Activated naive CD4-positive, alpha-beta T cell treated with anti-CD3 and anti-CD28 coated beads, Interleukin-2, amount 50 U/mL, for 24 hours (primary cell): ENCODE measurements around the gene SKAP2.

Experiments
- H3K27ac Mint-ChIP-seq: one replicate; pipeline ENCODE4 v1.8.0; 2021; ENCODE audit warnings: mild to moderate bottlenecking, mixed read lengths
- H3K27me3 Mint-ChIP-seq: one replicate; pipeline ENCODE4 v1.8.0; 2021; ENCODE audit warnings: mixed read lengths
- H3K36me3 Mint-ChIP-seq: one replicate; pipeline ENCODE4 v1.8.0; 2021; ENCODE audit warnings: mixed read lengths
- H3K4me1 Mint-ChIP-seq: one replicate; pipeline ENCODE4 v1.8.0; 2021; ENCODE audit warnings: mixed read lengths
- H3K4me3 Mint-ChIP-seq: one replicate; pipeline ENCODE4 v1.8.0; 2021; ENCODE audit warnings: mild to moderate bottlenecking, mixed read lengths
- H3K9me3 Mint-ChIP-seq: one replicate; pipeline ENCODE4 v1.8.0; 2021; ENCODE audit warnings: mixed read lengths

Gene SKAP2

DNA sequence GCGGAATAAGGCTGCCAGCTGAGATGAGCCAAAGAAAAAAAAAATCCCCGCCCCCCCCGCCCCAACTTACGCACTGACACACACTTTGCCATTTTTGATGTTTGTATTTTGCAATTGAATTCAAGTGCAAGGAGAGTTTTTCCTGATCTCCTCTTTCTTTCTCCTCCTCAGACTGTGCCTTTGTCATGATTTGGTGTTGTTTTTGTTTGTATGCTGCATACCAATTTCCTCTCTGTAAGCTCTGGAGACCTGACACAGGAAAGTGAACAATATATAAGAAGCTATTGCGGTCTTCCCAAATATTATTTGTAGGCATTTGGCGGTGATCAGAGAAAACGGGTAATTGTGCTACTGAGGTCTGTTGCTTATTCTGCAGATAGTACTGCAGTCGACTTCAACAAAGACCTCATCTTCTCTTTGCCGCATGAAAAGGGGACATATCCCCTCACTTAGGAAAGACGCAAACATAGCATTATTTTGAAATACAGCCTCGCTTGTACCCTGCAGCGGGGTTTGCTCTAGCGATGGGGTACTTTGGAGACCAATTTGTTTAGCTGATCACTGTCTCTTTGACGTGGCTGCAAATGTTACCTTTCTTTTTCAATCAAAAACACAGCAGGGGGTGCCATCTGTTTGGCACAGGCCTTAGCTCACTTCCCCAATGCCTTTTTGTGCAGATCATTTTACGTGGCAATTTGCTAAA lies 206.6 kb downstream of the SKAP2 start:
- Mint-ChIP-seq H3K9me3 (no peaks in the 10 kb centered on the region), H3K4me1 (no peaks in the 10 kb centered on the region), H3K4me3 (no peak overlapping the region), H3K36me3 (no peaks in the 10 kb centered on the region), H3K27me3 (peaks cover 5% of the 10 kb centered on the region), H3K27ac (no peak overlapping the region)

DNA sequence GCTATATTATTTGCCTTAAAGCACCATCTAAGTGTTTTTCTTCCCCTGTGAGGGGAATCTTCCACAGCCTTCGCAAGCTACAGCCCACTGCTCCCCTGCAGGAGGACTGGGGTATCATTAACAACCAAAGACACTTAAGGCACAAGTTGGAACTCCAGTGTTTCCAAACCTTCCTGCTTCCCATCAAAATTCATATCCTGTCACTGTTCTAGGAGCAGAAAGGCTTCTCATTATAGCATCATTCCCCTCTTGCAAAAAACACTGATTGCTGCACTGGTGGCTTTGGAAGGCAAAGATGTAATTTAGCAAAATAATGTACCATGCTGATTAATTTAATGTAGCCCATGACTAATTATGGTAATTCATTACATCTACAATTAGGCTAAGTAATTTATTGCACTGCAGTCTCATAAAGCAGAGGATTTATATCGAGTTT lies 207.2 kb downstream of the SKAP2 start:
- no peaks in the 10 kb centered on the region for H3K9me3 Mint-ChIP-seq
- H3K4me1 Mint-ChIP-seq = no peaks in the 10 kb centered on the region

GRCh38 chr7:26656735-26657134 lies 207.7 kb downstream of the SKAP2 start:
- Mint-ChIP-seq H3K27ac (no peak overlapping the region), H3K9me3 (no peaks in the 10 kb centered on the region), H3K27me3 (peaks cover 4% of the 10 kb centered on the region), H3K4me1 (no peaks in the 10 kb centered on the region), H3K36me3 (no peaks in the 10 kb centered on the region), H3K4me3 (no peak overlapping the region)

More for the DNA sequence above, 207.2 kb downstream of the SKAP2 start:
- no peak overlapping the region for H3K4me3 Mint-ChIP-seq
- peaks cover 4% of the 10 kb centered on the region for H3K27me3 Mint-ChIP-seq
- no peak overlapping the region for H3K27ac Mint-ChIP-seq
- no peaks in the 10 kb centered on the region for H3K36me3 Mint-ChIP-seq

- Mint-ChIP-seq H3K9me3 (no peaks in the 10 kb centered on the region), H3K4me1 (no peaks in the 10 kb centered on the region)
Observed at GRCh38 chr7:26655781-26656180, 208.6 kb downstream of the SKAP2 start.

DNA sequence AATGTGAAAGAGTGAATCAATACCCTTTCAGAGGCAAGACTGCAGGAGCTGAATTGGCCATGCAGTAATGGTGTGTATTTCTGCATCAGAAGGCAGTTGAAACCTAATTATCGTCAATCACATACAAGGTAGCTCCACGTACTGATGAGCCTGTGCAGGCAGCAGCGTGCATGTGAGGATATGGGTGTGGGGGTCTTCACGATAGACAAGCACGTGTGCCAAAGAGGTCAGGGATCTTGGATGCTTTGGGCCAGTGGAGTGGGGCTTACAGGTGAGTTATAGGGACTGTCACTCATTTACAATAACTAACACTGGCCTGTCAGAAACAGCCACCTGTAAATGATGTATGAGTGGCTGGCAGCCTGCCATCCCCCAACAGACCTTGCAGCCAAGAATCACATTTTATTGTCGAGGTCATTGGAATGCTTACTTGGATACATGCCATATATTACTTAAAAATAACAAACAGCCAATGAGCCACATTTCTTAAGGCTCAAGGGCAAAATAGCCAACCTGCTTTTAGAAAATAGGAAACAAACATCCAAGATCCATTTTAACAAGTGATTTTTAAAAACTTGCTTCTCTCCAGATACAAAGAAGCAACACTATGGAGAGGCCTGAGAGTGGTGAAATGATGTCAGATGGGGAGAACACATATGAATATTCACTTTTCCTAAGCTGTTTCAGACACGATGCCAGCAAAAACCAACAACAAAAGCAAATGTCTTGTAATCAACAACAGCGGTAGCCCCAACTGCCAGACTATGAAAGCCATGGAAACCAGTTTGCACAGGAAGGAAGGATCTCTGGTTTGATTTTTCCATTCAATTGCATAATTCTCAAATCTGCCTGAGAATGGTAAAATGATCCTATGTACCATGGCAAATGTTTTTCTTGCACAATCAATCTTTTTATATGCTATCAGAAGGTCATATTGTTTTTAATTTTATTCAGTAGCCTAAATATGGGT lies 210.7 kb downstream of the SKAP2 start:
- no peaks in the 10 kb centered on the region for H3K4me1 Mint-ChIP-seq
- H3K36me3 Mint-ChIP-seq = no peaks in the 10 kb centered on the region
- H3K9me3 Mint-ChIP-seq = no peaks in the 10 kb centered on the region
- peaks cover 4% of the 10 kb centered on the region for H3K27me3 Mint-ChIP-seq
- no peak overlapping the region for H3K4me3 Mint-ChIP-seq
- no peak overlapping the region for H3K27ac Mint-ChIP-seq

More at GRCh38 chr7:26655781-26656180, 208.6 kb downstream of the SKAP2 start:
- H3K27me3 Mint-ChIP-seq = peaks cover 6% of the 10 kb centered on the region
- H3K36me3 Mint-ChIP-seq = no peaks in the 10 kb centered on the region
- H3K4me3 Mint-ChIP-seq = no peak overlapping the region
- H3K27ac Mint-ChIP-seq = no peak overlapping the region

DNA sequence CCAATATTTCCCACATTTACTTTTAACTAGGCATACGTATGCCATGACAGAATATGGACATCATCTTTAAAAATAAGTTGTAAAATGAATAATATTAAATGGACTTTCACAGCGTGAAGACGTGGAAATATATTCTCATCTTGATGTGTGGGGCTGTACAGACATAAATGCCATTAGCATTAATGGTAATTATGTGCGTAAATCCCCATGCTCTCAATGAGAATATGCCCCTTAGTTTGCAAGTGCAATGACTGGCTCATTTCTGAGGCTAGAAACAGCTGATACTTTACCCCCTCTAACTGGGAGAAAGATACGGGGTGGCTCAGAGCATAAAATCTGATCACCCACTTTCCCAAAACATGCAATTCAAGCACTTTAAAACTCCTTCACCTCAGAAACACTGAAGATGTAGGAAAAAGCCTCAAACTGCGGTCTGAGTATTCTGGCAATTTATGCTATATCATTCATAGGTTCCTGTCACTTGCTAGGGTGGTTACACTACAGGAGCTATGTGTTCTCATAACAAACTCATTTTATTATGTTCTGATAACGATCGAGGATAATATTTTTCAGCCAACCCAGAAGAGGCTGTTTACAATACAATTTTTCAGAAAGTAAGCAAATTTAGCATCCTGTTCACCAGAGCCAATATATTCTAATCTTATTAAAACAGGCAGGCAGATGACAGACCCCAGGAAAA lies 211.8 kb downstream of the SKAP2 start:
- H3K27me3 Mint-ChIP-seq = peaks cover 4% of the 10 kb centered on the region

DNA sequence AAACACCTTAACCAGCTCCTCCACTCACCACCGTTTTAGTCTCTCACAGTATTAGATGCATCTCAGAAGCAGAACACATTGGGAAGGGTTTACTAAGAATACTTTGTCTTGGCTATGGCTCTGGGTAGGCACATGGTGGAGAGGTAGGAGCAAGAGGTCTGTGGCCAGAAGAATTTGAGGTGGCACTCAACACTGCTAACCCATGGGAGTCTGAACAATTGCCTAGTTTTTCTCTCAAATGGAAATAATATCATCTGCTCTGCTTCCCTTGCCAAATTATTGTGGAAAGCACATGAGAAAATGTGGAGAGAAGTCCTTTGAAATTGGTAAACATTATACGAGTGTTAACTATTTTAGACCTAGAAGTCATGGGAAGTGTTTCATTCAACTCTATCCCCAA lies 214.3 kb downstream of the SKAP2 start:
- Mint-ChIP-seq H3K9me3 (no peaks in the 10 kb centered on the region), H3K27me3 (peaks cover 2% of the 10 kb centered on the region), H3K4me3 (no peak overlapping the region), H3K36me3 (no peaks in the 10 kb centered on the region), H3K27ac (no peak overlapping the region), H3K4me1 (no peaks in the 10 kb centered on the region)

More for the DNA sequence above, 211.8 kb downstream of the SKAP2 start:
- H3K4me3 Mint-ChIP-seq = no peak overlapping the region
- H3K9me3 Mint-ChIP-seq = no peaks in the 10 kb centered on the region
- H3K27ac Mint-ChIP-seq = no peak overlapping the region
- H3K36me3 Mint-ChIP-seq = no peaks in the 10 kb centered on the region
- H3K4me1 Mint-ChIP-seq = no peaks in the 10 kb centered on the region

GRCh38 chr7:26649388-26649787 lies 215.0 kb downstream of the SKAP2 start:
- Mint-ChIP-seq H3K27ac (no peak overlapping the region), H3K27me3 (peaks cover 2% of the 10 kb centered on the region), H3K4me3 (no peak overlapping the region), H3K4me1 (no peaks in the 10 kb centered on the region), H3K36me3 (no peaks in the 10 kb centered on the region), H3K9me3 (no peaks in the 10 kb centered on the region)

GRCh38 chr7:26648554-26648953 lies 215.8 kb downstream of the SKAP2 start:
- Mint-ChIP-seq H3K4me1 (no peaks in the 10 kb centered on the region), H3K9me3 (no peaks in the 10 kb centered on the region), H3K4me3 (no peak overlapping the region), H3K27ac (no peak overlapping the region), H3K36me3 (no peaks in the 10 kb centered on the region), H3K27me3 (peaks cover 2% of the 10 kb centered on the region)

- no peaks in the 10 kb centered on the region for H3K9me3 Mint-ChIP-seq
Observed at GRCh38 chr7:26646336-26647048, 217.9 kb downstream of the SKAP2 start.

DNA sequence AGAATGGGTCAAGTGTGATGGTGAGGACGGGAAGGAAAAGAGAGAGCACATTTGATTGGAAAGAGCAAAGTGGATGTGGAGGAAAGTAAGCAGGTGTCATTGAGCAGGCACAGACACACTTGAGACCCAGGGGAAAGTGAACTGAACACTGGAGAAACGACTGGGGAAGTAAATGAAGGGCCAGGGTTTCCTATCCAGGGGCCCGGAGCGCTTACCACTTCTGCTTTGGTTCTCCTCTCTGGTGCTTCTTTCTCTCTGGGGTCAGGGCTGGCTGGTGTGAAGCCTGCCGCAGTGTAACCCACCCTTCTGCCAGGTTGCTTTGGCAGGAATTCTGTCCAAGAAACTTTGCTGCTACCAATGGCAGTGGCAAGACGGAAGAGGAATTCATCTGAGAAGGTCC lies 219.3 kb downstream of the SKAP2 start:
- H3K4me1 Mint-ChIP-seq = no peaks in the 10 kb centered on the region
- H3K36me3 Mint-ChIP-seq = no peaks in the 10 kb centered on the region
- no peaks in the 10 kb centered on the region for H3K9me3 Mint-ChIP-seq
- no peaks in the 10 kb centered on the region for H3K27me3 Mint-ChIP-seq
- no peak overlapping the region for H3K27ac Mint-ChIP-seq
- H3K4me3 Mint-ChIP-seq = no peak overlapping the region

More at GRCh38 chr7:26646336-26647048, 217.9 kb downstream of the SKAP2 start:
- H3K27me3 Mint-ChIP-seq = peaks cover 2% of the 10 kb centered on the region
- no peak overlapping the region for H3K27ac Mint-ChIP-seq
- no peaks in the 10 kb centered on the region for H3K36me3 Mint-ChIP-seq
- no peaks in the 10 kb centered on the region for H3K4me1 Mint-ChIP-seq
- H3K4me3 Mint-ChIP-seq = no peak overlapping the region

- no peaks in the 10 kb centered on the region for H3K36me3 Mint-ChIP-seq
- H3K4me3 Mint-ChIP-seq = no peak overlapping the region
- no peaks in the 10 kb centered on the region for H3K27me3 Mint-ChIP-seq
- no peak overlapping the region for H3K27ac Mint-ChIP-seq
- H3K9me3 Mint-ChIP-seq = no peaks in the 10 kb centered on the region
- no peaks in the 10 kb centered on the region for H3K4me1 Mint-ChIP-seq
Observed at GRCh38 chr7:26642416-26642815, 222.0 kb downstream of the SKAP2 start.

- H3K36me3 Mint-ChIP-seq = no peaks in the 10 kb centered on the region
- H3K4me3 Mint-ChIP-seq = no peak overlapping the region
- H3K27me3 Mint-ChIP-seq = peaks cover under 1% of the 10 kb centered on the region
- no peaks in the 10 kb centered on the region for H3K9me3 Mint-ChIP-seq
- no peak overlapping the region for H3K27ac Mint-ChIP-seq
- no peaks in the 10 kb centered on the region for H3K4me1 Mint-ChIP-seq
Observed at GRCh38 chr7:26639695-26640094, 224.7 kb downstream of the SKAP2 start.

- H3K27me3 Mint-ChIP-seq = peaks cover 4% of the 10 kb centered on the region
- H3K36me3 Mint-ChIP-seq = no peaks in the 10 kb centered on the region
- no peaks in the 10 kb centered on the region for H3K9me3 Mint-ChIP-seq
- no peaks in the 10 kb centered on the region for H3K4me1 Mint-ChIP-seq
- no peak overlapping the region for H3K27ac Mint-ChIP-seq
- no peak overlapping the region for H3K4me3 Mint-ChIP-seq
Observed at GRCh38 chr7:26639111-26639510, 225.3 kb downstream of the SKAP2 start.

DNA sequence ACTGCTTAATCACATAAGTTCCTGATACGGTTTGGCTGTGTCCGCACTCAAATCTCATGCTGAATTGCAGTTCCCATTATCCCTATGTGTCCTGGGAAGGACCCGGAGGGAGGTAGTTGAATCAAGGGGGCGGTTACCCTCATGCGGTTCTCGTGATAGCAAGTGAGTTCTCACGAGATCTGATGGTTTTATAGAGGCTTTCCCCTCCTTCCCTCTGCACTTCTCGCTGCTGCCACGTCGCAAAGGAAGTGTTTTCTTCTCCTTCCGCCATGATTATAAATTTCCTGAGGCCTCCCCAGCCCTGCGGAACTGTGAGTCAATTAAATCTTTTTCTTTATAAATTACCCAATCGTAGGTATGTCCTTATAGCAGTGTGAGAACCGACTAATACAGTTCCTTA lies 226.2 kb downstream of the SKAP2 start:
- peaks cover 5% of the 10 kb centered on the region for H3K4me1 Mint-ChIP-seq
- no peak overlapping the region for H3K27ac Mint-ChIP-seq
- no peaks in the 10 kb centered on the region for H3K9me3 Mint-ChIP-seq
- no peak overlapping the region for H3K4me3 Mint-ChIP-seq
- peaks cover 4% of the 10 kb centered on the region for H3K27me3 Mint-ChIP-seq
- no peaks in the 10 kb centered on the region for H3K36me3 Mint-ChIP-seq
